ENCODE results near the gene PTPN6.

The PTPN6 gene

GRCh38 chr12:6919588-6919987 is 31.6 kb upstream of the PTPN6 start:
- no peak overlapping the region for H3K27ac ChIP-seq
- no peak for TF ChIP-seq ZFX (IDR thresholded peaks at IDR 0.05; ENCODE audit: borderline replicate concordance)
- TF ChIP-seq, protein P1, sequence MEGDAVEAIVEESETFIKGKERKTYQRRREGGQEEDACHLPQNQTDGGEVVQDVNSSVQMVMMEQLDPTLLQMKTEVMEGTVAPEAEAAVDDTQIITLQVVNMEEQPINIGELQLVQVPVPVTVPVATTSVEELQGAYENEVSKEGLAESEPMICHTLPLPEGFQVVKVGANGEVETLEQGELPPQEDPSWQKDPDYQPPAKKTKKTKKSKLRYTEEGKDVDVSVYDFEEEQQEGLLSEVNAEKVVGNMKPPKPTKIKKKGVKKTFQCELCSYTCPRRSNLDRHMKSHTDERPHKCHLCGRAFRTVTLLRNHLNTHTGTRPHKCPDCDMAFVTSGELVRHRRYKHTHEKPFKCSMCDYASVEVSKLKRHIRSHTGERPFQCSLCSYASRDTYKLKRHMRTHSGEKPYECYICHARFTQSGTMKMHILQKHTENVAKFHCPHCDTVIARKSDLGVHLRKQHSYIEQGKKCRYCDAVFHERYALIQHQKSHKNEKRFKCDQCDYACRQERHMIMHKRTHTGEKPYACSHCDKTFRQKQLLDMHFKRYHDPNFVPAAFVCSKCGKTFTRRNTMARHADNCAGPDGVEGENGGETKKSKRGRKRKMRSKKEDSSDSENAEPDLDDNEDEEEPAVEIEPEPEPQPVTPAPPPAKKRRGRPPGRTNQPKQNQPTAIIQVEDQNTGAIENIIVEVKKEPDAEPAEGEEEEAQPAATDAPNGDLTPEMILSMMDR (IDR thresholded peaks at IDR 0.05), result no peak

DNA sequence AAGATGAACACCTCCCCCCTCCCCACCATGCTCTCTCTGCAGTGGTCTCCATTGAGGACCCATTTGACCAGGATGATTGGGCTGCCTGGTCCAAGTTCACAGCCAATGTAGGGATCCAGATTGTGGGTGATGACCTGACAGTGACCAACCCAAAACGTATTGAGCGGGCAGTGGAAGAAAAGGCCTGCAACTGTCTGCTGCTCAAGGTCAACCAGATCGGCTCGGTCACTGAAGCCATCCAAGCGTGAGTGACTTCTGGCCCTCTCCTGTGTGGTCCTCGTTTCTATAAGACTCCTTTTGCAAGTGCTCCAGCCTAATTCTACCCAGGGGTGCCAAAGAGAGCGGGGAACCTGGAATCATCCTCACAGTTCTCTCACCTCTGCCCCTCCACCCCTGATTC is 29.6 kb upstream of the PTPN6 start:
- peak overlapping the region; percentile 100; the same call in 1 of the 2 replicates for H3K27ac ChIP-seq

GRCh38 chr12:6921996-6922946 is 28.9 kb upstream of the PTPN6 start:
- no peak for TF ChIP-seq ZFX (IDR thresholded peaks at IDR 0.05; ENCODE audit: borderline replicate concordance)
- TF ChIP-seq, protein P1 (IDR thresholded peaks at IDR 0.05), result no peak
- peak overlapping the region; percentile 100 for H3K27ac ChIP-seq

More for the DNA sequence above, 29.6 kb upstream of the PTPN6 start:
- TF ChIP-seq, protein P1 (IDR thresholded peaks at IDR 0.05), result no peak
- no peak for TF ChIP-seq ZFX (IDR thresholded peaks at IDR 0.05; ENCODE audit: borderline replicate concordance)

DNA sequence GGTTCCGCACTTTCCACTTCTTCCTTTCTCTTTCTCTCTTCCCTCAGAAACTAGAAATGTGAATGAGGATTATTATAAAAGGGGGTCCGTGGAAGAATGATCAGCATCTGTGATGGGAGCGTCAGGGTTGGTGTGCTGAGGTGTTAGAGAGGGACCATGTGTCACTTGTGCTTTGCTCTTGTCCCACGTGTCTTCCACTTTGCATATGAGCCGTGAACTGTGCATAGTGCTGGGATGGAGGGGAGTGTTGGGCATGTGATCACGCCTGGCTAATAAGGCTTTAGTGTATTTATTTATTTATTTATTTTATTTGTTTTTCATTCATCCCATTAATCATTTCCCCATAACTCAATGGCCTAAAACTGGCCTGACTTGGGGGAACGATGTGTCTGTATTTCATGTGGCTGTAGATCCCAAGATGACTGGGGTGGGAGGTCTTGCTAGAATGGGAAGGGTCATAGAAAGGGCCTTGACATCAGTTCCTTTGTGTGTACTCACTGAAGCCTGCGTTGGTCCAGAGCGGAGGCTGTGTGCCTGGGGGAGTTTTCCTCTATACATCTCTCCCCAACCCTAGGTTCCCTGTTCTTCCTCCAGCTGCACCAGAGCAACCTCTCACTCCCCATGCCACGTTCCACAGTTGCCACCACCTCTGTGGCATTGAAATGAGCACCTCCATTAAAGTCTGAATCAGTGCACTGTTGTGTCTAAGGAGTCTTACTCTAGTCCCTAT is 28.0 kb upstream of the PTPN6 start:
- TF ChIP-seq, protein P1 (IDR thresholded peaks at IDR 0.05), result no peak
- TF ChIP-seq ZFX (IDR thresholded peaks at IDR 0.05; ENCODE audit: borderline replicate concordance), result no peak
- peak overlapping the region; percentile 100 for H3K27ac ChIP-seq

DNA sequence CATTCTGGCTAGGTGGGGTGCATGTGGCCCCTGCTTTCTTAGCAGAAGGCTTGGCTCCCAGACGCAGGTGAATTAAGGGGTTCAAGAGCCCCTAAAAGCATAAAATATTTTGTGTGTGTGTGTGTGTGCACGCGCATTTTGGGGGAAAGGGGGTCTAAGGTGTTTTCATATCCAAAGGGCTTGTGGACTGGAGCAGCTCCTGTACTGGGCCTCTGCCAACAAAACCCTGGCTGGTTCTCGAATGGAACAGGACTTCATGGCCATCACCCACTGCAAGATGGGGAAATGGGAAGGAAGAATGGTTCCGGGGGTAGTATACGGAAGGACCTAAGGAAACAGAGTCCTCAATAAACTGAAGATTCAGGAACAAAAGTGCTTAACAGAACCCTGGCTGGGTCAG is 27.3 kb upstream of the PTPN6 start:
- peak overlapping the region; percentile 100 for H3K27ac ChIP-seq
- no peak for TF ChIP-seq ZFX (IDR thresholded peaks at IDR 0.05; ENCODE audit: borderline replicate concordance)
- TF ChIP-seq, protein P1 (IDR thresholded peaks at IDR 0.05), result no peak

GRCh38 chr12:6925239-6925539 is 26.0 kb upstream of the PTPN6 start:
- TF ChIP-seq, protein P1 (IDR thresholded peaks at IDR 0.05), result no peak
- TF ChIP-seq ZFX (IDR thresholded peaks at IDR 0.05; ENCODE audit: borderline replicate concordance), result no peak
- peak overlapping the region; percentile 100 for H3K27ac ChIP-seq

Measured in 22Rv1 (cell line).